Psoas muscle (tissue), 7 donors: ENCODE data around the gene OR51L1. TPM values are rescaled to one million over a fixed set of nuclear protein-coding genes. Genes with fewer than 3 reads are reported as not detected.

Experiments
- polyA plus RNA-seq, 3 donors: library from polyadenylated mRNA; stranded (reverse); fragments of 200-250 nt; gene quantifications; one replicate each; pipeline ENCODE4 v1.2.3, GENCODE V29; 2013
- total RNA-seq, 4 donors: library from RNA; stranded (reverse); fragmentation: NEBNext Ultra II Directional in 2 of 4; extraction: Animal tissue kit (Norgen Biotek cat#: 25700) in 2 of 4; gene quantifications; one replicate each; pipeline versions ENCODE4 v1.2.1 to v1.2.4, GENCODE V29; 2021 to 2023
- donor health status: healthy with polysubstance abuse.
- donor health status: DM: no; HTN: no; CAD: no; lungs with moderate emphysema.
- donor health status: Bipolar disorder and iron deficiency.
- donor health status: healthy.
- donor health status: DM: no; HTN: no; CAD: no.
- donor health status: DM: no; HTN: no; CAD: no.
- donor health status: DM: yes; HTN: yes; CAD: no.

The OR51L1 gene
- total and polyA plus RNA-seq, 7 donors, result not detected

Other genes with a start within 250 kb of the OR51L1 start
- gene OR51F1, start 224.9 kb upstream of the OR51L1 start, total RNA-seq, result not detected
- gene OR51F1, start 224.9 kb upstream of the OR51L1 start, polyA plus RNA-seq, result not detected
- not detected for gene OR52R1, start 190.5 kb upstream of the OR51L1 start, total RNA-seq
- gene OR52R1, start 190.5 kb upstream of the OR51L1 start, polyA plus RNA-seq, result not detected
- not detected for gene OR51F2, start 173.5 kb upstream of the OR51L1 start, total RNA-seq
- not detected for gene OR51F2, start 173.5 kb upstream of the OR51L1 start, polyA plus RNA-seq
- gene OR51S1, start 145.6 kb upstream of the OR51L1 start, total RNA-seq, result not detected
- gene OR51S1, start 145.6 kb upstream of the OR51L1 start, polyA plus RNA-seq, result not detected
- gene OR51T1, start 113.0 kb upstream of the OR51L1 start, total RNA-seq, result not detected
- not detected for gene OR51T1, start 113.0 kb upstream of the OR51L1 start, polyA plus RNA-seq
- gene OR51A7, start 91.1 kb upstream of the OR51L1 start, total RNA-seq, result not detected
- not detected for gene OR51A7, start 91.1 kb upstream of the OR51L1 start, polyA plus RNA-seq
- gene OR51G2, start 75.5 kb upstream of the OR51L1 start, total RNA-seq, result not detected
- gene OR51G2, start 75.5 kb upstream of the OR51L1 start, polyA plus RNA-seq, result not detected
- not detected for gene OR51G1, start 70.5 kb upstream of the OR51L1 start, total RNA-seq
- not detected for gene OR51G1, start 70.5 kb upstream of the OR51L1 start, polyA plus RNA-seq
- gene OR51A4, start 47.2 kb upstream of the OR51L1 start, total RNA-seq, result not detected
- gene OR51A4, start 47.2 kb upstream of the OR51L1 start, polyA plus RNA-seq, result not detected
- not detected for gene OR51A2, start 39.1 kb upstream of the OR51L1 start, total RNA-seq
- gene OR51A2, start 39.1 kb upstream of the OR51L1 start, polyA plus RNA-seq, result not detected
- not detected for gene OR52J3, start 51.7 kb downstream of the OR51L1 start, total RNA-seq
- gene OR52J3, start 51.7 kb downstream of the OR51L1 start, polyA plus RNA-seq, result not detected
- not detected for gene OR52E2, start 64.8 kb downstream of the OR51L1 start, total RNA-seq
- gene OR52E2, start 64.8 kb downstream of the OR51L1 start, polyA plus RNA-seq, result not detected
- not detected for gene OR52E1, start 74.7 kb downstream of the OR51L1 start, total RNA-seq
- not detected for gene OR52E1, start 74.7 kb downstream of the OR51L1 start, polyA plus RNA-seq
- not detected for gene OR52A5, start 143.5 kb downstream of the OR51L1 start, total RNA-seq
- not detected for gene OR52A5, start 143.5 kb downstream of the OR51L1 start, polyA plus RNA-seq
- not detected for gene OR52A1, start 159.9 kb downstream of the OR51L1 start, total RNA-seq
- gene OR52A1, start 159.9 kb downstream of the OR51L1 start, polyA plus RNA-seq, result not detected
- gene OR51V1, start 205.8 kb downstream of the OR51L1 start, total RNA-seq, result not detected
- gene OR51V1, start 205.8 kb downstream of the OR51L1 start, polyA plus RNA-seq, result not detected
- 1,000 to 10,000 TPM in 1 of 4 donors, 100 to 1,000 TPM in 1, 10 to 100 TPM in 2; 22.9 to 2,413 (median 247) TPM for gene HBB, start 232.2 kb downstream of the OR51L1 start, total RNA-seq
- gene HBB, start 232.2 kb downstream of the OR51L1 start, polyA plus RNA-seq, result 10 to 100 TPM in 2 of 3 donors, 1 to 10 TPM in 1; 7.8 to 16.1 (median 11.3) TPM
- 1 to 10 TPM in 2 of 4 donors, not detected in 2; 1.6 to 6.2 TPM for gene HBD, start 239.6 kb downstream of the OR51L1 start, total RNA-seq
- gene HBD, start 239.6 kb downstream of the OR51L1 start, polyA plus RNA-seq, result under 1 TPM in 1 of 3 donors, not detected in 2; 0.17 TPM